Mucosa of descending colon (tissue), 3 donors: ENCODE measurements around the gene LSP1. TPM values are rescaled to one million over a fixed set of nuclear protein-coding genes. Genes with fewer than 3 reads are reported as not detected.

Experiments used
- ATAC-seq: fragments of 200-7000 bp; cut with Tn5 transposase; one replicate; pipeline ENCODE4 v1.9.1; 2020; ENCODE audit warnings: mild to moderate bottlenecking, moderate library complexity
- DNase-seq, 3 donors: peaks; one replicate each; pipeline ENCODE4 v3.0.0-alpha.2; 2020
- H3K36me3 ChIP-seq: fragments of 200-600 bp; one replicate; pipeline ENCODE4 v1.8.0; 2021; ENCODE audit warnings: low read depth, mild to moderate bottlenecking
- H3K4me1 ChIP-seq: fragments of 200-600 bp; one replicate; pipeline ENCODE4 v1.8.0; 2021; ENCODE audit warnings: low read depth, mild to moderate bottlenecking
- H3K4me3 ChIP-seq: fragments of 200-600 bp; one replicate; pipeline ENCODE4 v1.8.0; 2021; ENCODE audit warnings: mild to moderate bottlenecking
- H3K9me3 ChIP-seq: fragments of 200-600 bp; one replicate; pipeline ENCODE4 v1.8.0; 2021; ENCODE audit warnings: mild to moderate bottlenecking
- CTCF ChIP-seq: fragments of 200-600 bp; IDR thresholded peaks from one replicate; pipeline ENCODE4 v1.8.0; 2022; ENCODE audit warnings: antibody characterized with exemption, mild to moderate bottlenecking
- intact Hi-C, 2 donors: fragments of 100-400 bp; cut with DNase I in 1 of 2; cut with micrococcal nuclease in 1 of 2; formaldehyde crosslinking; loops; one replicate each; pipeline versions ENCODE4 v1.11.0 to v1.11.1; 2022; cut with DNase I, micrococcal nuclease
- total RNA-seq, 3 donors: library from RNA; stranded (reverse); fragmentation: NEBNext Ultra II Directional in 2 of 3; extraction: Animal tissue kit (Norgen Biotek cat#: 25700) in 2 of 3; gene quantifications; one replicate each; pipeline versions ENCODE4 v1.2.1 to v1.2.4, GENCODE V29; 2021 to 2023
- donor health status: DM: no; HTN: no; CAD: no; lungs with moderate emphysema.
- donor health status: DM: no; HTN: no; CAD: no.
- donor health status: DM: no; HTN: yes; CAD: no.

The LSP1 gene
- total RNA-seq, 3 donors from 2014 or later: 18.5 to 32.2 (median 23.6) TPM

DNA sequence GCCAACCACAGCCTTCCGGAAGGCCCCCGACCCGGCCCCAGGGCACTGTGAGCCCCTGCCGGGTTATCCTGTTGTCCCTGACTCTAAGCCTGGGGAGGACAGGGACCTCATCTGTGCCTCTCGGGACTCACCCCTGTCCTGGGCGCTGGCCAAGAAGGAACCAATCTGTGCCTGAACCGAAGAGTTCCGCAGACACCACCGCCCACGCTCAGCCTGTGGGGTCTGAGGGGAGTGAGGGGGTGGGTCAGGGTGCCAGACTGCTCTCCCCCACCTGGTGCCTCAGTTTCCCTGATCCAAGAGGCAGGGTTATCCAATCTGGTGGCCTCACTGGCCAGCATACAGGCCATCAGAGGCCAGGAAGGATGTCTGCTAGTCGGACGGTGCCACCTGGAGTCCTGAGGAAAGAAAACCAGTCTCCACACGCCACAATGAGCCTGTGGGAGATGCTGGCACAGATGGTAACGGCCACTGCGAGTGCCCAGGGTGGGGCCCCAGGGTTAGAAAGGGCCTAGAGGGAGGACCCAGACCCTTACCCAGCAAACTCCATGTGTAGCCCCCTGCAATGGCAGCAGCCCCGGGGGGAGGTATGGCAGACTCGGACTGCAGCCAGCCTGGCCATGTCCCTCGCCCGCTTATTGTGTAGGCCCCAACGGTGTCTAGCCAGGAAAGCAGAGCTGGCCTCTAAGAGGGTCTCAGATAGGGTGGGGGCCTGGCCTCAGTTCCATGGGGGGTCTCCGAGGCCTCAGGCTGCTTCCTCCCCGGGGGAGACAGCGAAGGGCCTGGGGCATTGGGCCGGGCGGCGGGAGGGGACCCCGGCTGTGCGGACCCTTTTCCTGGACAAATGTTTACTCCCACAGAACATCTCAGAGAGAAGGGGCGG, 65.8 kb downstream of the LSP1 start:
- no peak for TF ChIP-seq CTCF
- Histone ChIP-seq H3K9me3 (no peaks in the 10 kb centered on the region), H3K36me3 (no peaks in the 10 kb centered on the region), H3K4me3 (no peak overlapping the region), H3K4me1 (no peaks in the 10 kb centered on the region)
- intact Hi-C loops: no loop called here
- ATAC-seq (no peak), DNase-seq (no peak)

DNA sequence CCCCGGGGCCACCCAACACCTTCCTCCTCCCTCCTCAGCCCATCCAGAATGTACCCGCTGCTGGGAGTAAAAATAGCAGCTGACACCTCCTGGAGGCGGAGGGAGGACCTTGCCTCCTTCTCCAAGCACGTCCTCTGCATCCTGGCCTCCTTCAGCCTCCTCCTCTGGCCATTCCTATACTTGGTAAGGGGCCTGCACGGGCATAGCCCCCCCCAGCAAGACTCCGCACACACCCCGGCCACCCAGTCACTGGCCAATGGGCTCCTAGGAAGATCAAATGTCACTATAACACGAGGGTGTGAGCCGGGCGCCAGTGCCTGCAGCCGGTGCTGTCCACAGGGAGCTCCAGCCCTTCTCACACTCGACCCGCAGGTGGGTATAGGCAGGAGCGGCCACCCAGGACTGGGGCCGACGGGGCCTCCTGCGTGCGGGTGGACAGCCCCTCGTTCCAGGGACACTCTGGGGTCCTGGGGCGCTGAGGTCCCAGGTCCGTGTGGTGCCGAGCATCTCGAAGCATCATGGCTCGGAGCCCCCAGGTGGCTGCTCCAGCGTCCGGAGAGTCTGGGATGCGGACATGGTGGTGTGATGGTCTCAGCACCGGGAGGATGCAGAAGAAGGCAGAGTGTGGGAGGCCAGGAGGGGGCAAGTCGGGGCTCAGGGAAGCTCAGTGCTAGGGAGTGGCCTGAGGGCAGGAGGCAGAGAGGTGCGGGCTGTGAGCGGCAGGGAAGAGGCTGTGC, 66.7 kb downstream of the LSP1 start, which contains the start of gene TNNT3:
Gene TNNT3, plus strand, starts transcription at position 313 of the 737 bp plus-strand sequence. CDS start 3,172 bp downstream, outside the sequence.
- TF ChIP-seq CTCF: no peak
- no peak for DNase-seq
- H3K9me3 ChIP-seq: no peaks in the 10 kb centered on the region
- no peak within 1 kb of the TSS for H3K4me3 ChIP-seq
- ATAC-seq: no peak
- intact Hi-C loops: no loop called here
- no peaks in the 10 kb centered on the region for H3K36me3 ChIP-seq
- H3K4me1 ChIP-seq: no peaks in the 10 kb centered on the region

DNA sequence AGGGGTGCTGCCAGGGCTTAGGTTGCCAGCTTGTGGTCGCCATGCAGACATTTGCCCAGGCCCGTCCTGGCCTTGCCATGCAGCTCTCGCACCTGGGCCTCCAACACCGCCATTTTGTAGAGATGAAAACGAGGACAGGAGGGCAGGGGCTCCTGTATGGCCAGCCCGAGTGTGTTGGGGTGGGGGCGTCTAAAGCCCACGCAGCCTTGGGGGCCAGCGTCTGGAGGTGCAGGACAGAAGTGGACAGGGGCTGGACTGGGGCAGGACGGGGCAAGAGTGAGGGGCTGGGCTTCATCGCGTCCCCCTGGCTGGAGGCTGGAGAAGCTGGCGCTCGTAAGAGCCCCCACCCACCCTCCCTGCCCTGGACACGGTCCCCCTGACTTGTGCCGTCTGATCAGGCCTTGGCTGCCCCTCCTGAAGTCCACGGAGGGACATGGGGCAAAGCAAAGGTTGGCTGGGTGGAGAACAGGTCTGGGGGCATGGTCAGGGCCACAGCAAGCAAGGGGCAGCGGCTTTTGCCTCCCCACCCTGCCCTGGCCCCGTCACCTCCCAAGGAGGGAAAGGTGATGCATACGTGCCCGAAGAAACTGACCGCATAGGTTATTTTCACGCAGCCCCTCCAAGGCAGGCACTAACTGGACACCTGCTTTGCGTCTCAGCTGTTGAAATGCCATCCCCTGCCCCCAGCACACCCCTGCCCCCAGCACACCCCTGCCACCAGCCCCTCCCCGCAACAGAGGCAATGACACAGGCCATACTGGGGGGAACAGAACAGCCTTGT, 67.4 kb downstream of the LSP1 start:
- ATAC-seq: no peak
- DNase-seq: no peak
- intact Hi-C loops: no loop called here
- Histone ChIP-seq H3K4me3 (no peak overlapping the region), H3K36me3 (no peaks in the 10 kb centered on the region), H3K4me1 (no peaks in the 10 kb centered on the region), H3K9me3 (no peaks in the 10 kb centered on the region)
- no peak for TF ChIP-seq CTCF

DNA sequence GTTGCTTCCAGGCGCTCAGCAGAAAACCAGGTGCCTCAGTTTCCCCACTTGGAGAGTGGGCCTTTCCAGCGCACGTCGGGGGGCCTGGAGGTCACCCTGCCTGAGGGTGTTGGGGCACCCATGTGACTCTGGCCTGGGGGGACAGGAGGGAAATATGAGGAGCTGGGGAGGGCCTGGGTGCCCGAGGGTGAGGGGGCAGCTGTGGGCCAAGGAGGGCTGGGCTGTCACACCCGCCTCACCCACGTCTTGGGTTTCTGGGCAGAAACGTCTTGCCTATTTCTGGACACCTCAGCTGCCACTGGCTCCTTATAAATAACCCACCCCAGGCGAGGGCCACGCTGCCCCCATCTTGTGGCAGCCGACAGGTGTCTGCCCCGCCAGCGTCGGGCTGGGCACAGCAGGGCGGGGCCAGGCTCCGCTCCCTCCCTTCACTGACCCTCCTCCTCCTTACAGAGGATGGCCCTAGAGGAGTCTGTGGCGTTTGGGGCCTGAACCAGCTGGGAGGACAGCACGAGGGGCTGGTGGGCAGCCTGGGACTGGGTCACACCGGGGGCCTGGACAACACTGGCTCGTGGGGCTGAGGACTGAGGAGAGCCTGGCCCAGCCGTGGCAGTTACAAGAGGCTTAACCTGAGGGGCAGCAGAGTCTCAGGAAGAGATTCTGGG, 68.2 kb downstream of the LSP1 start:
- no peak overlapping the region for H3K4me3 ChIP-seq
- ATAC-seq: peak; percentile 14
- no peaks in the 10 kb centered on the region for H3K9me3 ChIP-seq
- no peaks in the 10 kb centered on the region for H3K36me3 ChIP-seq
- no peaks in the 10 kb centered on the region for H3K4me1 ChIP-seq
- DNase-seq: no peak
- no peak for TF ChIP-seq CTCF
- intact Hi-C loops: no loop called here

DNA sequence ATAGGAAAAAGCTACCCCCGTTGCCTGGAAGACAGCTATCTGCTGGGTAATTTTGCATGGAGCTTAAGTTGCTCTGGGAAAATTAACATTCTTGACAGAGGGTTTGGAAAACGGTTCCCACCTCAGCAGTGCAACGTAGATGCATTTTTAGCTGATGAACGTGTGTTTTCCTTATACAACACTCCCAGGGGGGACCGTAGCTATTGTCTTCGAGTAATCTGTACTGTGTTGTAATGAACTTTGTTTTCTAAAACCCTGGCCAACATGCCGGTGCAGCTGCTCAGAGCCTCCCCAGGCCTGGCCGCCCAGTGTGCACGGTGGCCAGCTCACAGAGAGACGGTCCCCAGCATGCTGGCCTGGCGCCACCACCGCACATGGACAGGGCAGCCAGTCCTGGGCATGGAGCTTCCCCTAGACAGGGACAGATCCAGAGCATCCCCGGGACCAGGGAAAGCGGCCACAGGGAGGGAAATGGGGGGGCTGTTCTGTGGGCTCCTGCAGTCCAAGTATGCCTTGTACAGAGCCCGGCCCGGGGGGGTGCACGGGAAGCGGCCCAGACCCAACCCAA, 68.8 kb downstream of the LSP1 start:
- DNase-seq (no peak), ATAC-seq (no peak)
- intact Hi-C loops: no loop called here
- Histone ChIP-seq H3K9me3 (no peaks in the 10 kb centered on the region), H3K4me1 (no peaks in the 10 kb centered on the region), H3K36me3 (no peaks in the 10 kb centered on the region), H3K4me3 (no peak overlapping the region)
- no peak for TF ChIP-seq CTCF
